Lower leg skin (tissue), 4 donors: ENCODE results near the gene C1QTNF12. TPM values are rescaled to one million over a fixed set of nuclear protein-coding genes. Genes with fewer than 3 reads are reported as not detected.

Experiments
- DNase-seq, 2 donors: peaks; one replicate each; pipeline ENCODE4 v3.0.0-alpha.2; 2019; ENCODE audit warnings: low spot score in 2 of 2
- H3K4me3 ChIP-seq: fragments of 200-600 bp; sonication (generic); 2 replicates; pipeline ENCODE4 v1.5.1; 2017; ENCODE audit warnings: mild to moderate bottlenecking, low read depth; ENCODE audit not compliant: poor library complexity, severe bottlenecking
- POLR2A ChIP-seq, 2 donors: fragments of 450-650 bp; IDR thresholded peaks; one replicate each; pipeline ENCODE4 v1.6.1; 2016 to 2017; ENCODE audit warnings: antibody characterized with exemption in 2 of 2, mild to moderate bottlenecking in 1 of 2, moderate library complexity in 1 of 2
- WGBS, 2 donors: methylation state at CpG; one replicate each; pipeline ENCODE4 v1.1.5; 2018; 5-methylcytosine and 5-hydroxymethylcytosine counted together
- intact Hi-C: fragments of 100-400 bp; cut with DNase I; formaldehyde crosslinking; loops from one replicate; pipeline ENCODE4 v1.15.0; 2023; ENCODE audit warnings: low total_unique reads
- total RNA-seq, 4 donors: library from RNA; depleted of rRNA; stranded (reverse); fragments of >200 nt; gene quantifications; one replicate each; pipeline ENCODE4 v1.1.0, GENCODE V29; 2016
- TF ChIP-seq, protein P1 (sequence below), 3 donors: fragments of 450-650 bp; IDR thresholded peaks; one replicate each; pipeline ENCODE4 v1.5.1; 2016; ENCODE audit warnings: antibody characterized with exemption in 3 of 3, mild to moderate bottlenecking in 3 of 3, moderate library complexity in 2 of 3

The C1QTNF12 gene
- total RNA-seq, 4 donors from 2014 or later: 0.46 to 9.8 (median 5.9) TPM; not detected in 1

DNA sequence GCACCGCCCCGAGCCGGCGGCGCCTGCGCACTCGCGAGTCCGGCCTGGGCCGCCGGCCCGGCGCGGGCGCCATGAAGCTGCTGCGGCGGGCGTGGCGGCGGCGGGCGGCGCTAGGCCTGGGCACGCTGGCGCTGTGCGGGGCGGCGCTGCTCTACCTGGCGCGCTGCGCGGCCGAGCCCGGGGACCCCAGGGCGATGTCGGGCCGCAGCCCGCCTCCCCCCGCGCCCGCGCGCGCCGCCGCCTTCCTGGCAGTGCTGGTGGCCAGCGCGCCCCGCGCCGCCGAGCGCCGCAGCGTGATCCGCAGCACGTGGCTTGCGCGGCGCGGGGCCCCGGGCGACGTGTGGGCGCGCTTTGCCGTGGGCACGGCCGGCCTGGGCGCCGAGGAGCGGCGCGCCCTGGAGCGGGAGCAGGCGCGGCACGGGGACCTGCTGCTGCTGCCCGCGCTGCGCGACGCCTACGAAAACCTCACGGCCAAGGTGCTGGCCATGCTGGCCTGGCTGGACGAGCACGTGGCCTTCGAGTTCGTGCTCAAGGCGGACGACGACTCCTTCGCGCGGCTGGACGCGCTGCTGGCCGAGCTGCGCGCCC, 14.2 kb downstream of the C1QTNF12 start, which contains the start of gene B3GALT6:
Gene B3GALT6 (plus strand): TSS at position 30 of the 588 bp plus-strand sequence. CDS start 42 bp downstream, at position 72.
- WGBS, 2 donors: 13% methylated on average over 9 of the region's 100 CpGs; no CpG with 5 or more reads in 1 of the 2 donors
- DNase-seq: no peak
- peak within 1 kb of the TSS; percentile 95 for H3K4me3 ChIP-seq
- intact Hi-C loops: no loop called here
- no peak for TF ChIP-seq POLR2A (IDR thresholded peaks at IDR 0.05)
- TF ChIP-seq, protein P1, sequence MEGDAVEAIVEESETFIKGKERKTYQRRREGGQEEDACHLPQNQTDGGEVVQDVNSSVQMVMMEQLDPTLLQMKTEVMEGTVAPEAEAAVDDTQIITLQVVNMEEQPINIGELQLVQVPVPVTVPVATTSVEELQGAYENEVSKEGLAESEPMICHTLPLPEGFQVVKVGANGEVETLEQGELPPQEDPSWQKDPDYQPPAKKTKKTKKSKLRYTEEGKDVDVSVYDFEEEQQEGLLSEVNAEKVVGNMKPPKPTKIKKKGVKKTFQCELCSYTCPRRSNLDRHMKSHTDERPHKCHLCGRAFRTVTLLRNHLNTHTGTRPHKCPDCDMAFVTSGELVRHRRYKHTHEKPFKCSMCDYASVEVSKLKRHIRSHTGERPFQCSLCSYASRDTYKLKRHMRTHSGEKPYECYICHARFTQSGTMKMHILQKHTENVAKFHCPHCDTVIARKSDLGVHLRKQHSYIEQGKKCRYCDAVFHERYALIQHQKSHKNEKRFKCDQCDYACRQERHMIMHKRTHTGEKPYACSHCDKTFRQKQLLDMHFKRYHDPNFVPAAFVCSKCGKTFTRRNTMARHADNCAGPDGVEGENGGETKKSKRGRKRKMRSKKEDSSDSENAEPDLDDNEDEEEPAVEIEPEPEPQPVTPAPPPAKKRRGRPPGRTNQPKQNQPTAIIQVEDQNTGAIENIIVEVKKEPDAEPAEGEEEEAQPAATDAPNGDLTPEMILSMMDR (IDR thresholded peaks at IDR 0.05): no peak

DNA sequence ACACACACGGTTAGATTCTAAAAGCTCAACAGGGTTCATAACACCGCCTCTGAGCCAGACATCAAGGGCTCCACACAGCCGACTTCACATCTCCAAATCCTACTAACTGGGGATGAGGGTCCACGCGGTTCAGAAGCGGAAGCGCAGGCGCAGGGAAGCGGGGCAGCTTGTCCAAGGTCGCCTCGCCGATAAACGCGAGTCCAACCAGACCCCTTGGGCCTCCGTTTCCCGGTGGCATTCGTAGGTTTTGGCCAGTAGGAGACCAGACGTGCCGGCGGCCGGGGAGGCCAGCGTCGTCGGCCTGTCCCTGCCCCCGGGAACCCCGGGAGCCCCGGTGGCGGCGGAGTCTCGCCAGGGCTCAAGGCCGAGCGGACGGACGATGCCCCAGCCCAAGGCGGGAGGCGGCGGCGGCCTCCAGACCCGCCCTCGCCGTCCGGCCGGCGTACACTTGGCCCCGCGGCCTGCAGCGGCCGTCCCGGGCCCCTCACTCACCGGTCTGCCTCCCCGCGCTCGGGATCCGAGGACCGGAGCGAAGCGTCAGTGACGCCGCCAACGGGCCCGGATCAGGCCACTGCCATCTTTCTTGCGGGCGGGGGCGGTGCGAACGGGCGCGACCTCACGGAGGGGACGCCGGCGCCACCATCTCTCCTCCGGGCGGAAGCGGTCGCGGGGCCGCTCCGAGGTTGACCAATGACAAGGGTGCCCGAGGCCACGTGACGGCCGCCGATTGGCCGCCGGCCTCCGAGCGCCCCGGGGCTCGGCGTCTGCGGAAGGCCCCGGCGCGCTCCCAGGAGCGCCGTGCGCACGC, 14.9 kb downstream of the C1QTNF12 start, which contains the start of gene SDF4:
Gene SDF4 (minus strand): TSS at position 602 of the 808 bp plus-strand sequence. CDS start 3,229 bp downstream, outside the sequence.
- intact Hi-C loops: no loop called here
- WGBS, 2 donors: 0 to 1% methylated on average over 42 to 68 of the region's 99 CpGs
- DNase-seq: peak; percentile 94 to 99
- no peak for TF ChIP-seq POLR2A (IDR thresholded peaks at IDR 0.05)
- TF ChIP-seq, protein P1 (IDR thresholded peaks at IDR 0.05): no peak
- peak within 1 kb of the TSS; percentile 95 for H3K4me3 ChIP-seq

DNA sequence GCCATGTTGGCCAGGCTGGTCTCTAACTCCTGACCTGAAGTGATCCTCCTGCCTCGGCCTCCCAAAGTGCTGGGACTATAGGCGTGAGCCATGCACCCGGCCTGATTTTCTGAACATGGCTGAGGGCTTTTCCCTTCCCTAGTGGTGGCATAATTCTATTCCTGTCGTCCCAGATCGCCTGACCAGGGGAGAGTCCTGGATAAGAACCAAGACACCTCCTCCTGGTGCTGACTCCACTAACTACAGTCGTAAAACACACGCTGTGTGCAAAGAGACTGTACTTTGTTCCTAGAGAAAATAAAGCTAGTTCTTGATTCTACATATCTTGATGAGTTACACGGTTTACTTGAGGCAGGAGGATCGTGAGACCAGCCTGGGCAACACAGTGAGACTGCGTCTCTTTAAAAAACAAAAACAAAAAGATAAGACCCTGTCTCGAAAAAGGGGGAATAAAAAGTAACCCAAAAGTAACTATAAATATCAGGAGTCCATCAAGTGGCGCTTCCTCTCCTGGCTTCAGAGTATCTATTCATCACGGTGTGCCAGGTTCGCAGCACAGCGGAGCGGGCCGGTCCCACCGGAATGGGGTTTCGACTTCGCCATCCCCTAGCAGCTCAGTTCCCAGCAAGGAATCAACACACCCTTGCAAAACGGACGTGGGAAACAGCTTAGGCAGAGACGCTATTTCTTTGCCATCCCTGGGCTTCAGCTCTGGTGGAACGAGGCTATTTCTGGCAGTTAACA, 15.7 kb downstream of the C1QTNF12 start:
- peak overlapping the region; percentile 95 for H3K4me3 ChIP-seq
- WGBS, 2 donors: 8 to 10% methylated on average over 23 to 24 of the region's 24 CpGs
- no peak for DNase-seq
- TF ChIP-seq POLR2A (IDR thresholded peaks at IDR 0.05): no peak
- TF ChIP-seq, protein P1 (IDR thresholded peaks at IDR 0.05): no peak
- intact Hi-C loops: no loop called here

DNA sequence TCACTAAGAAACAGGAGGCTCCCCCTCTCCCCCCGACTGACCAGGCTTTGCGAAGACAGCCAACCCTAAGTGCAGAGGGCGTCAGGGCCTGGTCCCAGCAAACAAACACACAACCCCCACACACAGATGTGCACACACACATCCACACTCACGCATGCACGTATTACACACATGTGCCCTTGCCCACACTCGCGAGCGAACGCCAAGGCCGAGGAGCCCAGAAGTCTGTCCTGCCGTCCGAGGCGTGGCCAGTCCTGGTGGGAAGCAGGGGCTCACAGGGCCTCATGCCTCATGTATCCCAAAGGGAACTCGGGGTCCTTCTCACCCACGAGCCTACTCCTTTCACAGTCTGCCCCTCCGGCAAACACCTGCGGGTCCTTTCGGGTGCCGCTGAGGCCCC, 16.8 kb downstream of the C1QTNF12 start:
- 81 to 92% methylated on average over 16 to 19 of the region's 19 CpGs for WGBS, 2 donors
- intact Hi-C loops: no loop called here
- no peak for TF ChIP-seq POLR2A (IDR thresholded peaks at IDR 0.05)
- TF ChIP-seq, protein P1 (IDR thresholded peaks at IDR 0.05): no peak
- DNase-seq: no peak
- no peak overlapping the region for H3K4me3 ChIP-seq

DNA sequence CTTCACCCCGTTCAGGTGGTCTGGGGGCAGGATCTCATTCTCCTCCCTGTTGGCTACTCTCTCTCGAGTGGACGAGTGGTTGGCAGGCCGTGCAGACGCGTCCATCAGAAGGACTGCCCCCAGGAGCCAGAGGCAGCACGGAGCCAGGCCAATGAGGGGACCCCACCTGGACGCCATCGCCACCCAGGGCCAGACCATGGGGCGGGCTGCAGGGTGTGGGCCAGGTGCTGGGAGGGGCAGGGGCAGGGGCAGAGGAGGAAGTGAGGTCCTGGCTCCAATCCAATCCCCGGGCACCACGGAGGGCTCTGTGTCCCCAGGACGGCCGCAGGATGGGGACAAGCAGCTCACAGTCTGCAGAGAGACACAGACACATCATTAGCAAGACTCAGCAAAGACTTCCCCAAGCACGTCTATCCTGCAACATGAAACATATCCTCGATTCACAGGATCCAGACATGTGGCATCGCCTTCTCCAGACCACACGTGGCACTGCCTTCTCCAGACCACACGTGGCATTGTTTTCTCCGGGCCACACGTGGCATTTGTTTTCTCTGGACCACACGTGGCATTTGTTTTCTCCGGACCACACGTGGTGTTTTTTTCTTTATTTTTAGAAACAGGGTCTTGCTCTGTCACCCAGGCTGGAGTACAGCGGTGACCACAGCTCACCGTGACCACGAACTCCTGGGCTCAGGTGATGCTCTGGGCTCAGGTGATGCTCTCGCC, 17.8 kb downstream of the C1QTNF12 start:
- intact Hi-C loops: no loop called here
- no peak for DNase-seq
- no peak for TF ChIP-seq POLR2A (IDR thresholded peaks at IDR 0.05)
- TF ChIP-seq, protein P1 (IDR thresholded peaks at IDR 0.05): no peak
- no peak overlapping the region for H3K4me3 ChIP-seq
- WGBS, 2 donors: 88 to 92% methylated on average over 27 to 28 of the region's 28 CpGs
